ENCODE measurements around the gene COL23A1. TPM values are rescaled to one million over a fixed set of nuclear protein-coding genes. Genes with fewer than 3 reads are reported as not detected.

COL23A1 gene
- total RNA-seq, 2 donors from 2014 or later = 1.5 to 2.5 TPM

GRCh38 chr5:178530526-178530925 lies 59.7 kb downstream of the COL23A1 start:
- no peaks in the 10 kb centered on the region for H3K4me1 ChIP-seq (ENCODE audit: control insufficient read depth in 1 of 2, low read depth in 2 of 2)
- H3K9me3 ChIP-seq = no peaks in the 10 kb centered on the region
- H3K36me3 ChIP-seq = no peaks in the 10 kb centered on the region
- no peak for ATAC-seq (ENCODE audit: insufficient number of reproducible peaks, low FRiP score, low read depth)
- TF ChIP-seq CTCF (IDR thresholded peaks at IDR 0.05) = no peak
- H3K27me3 ChIP-seq (replicated peaks; ENCODE audit: insufficient read depth) = no peaks in the 10 kb centered on the region
- no peak overlapping the region for H3K4me3 ChIP-seq
- H3K27ac ChIP-seq = no peak overlapping the region
- DNase-seq (ENCODE audit: low spot score) = no peak

DNA sequence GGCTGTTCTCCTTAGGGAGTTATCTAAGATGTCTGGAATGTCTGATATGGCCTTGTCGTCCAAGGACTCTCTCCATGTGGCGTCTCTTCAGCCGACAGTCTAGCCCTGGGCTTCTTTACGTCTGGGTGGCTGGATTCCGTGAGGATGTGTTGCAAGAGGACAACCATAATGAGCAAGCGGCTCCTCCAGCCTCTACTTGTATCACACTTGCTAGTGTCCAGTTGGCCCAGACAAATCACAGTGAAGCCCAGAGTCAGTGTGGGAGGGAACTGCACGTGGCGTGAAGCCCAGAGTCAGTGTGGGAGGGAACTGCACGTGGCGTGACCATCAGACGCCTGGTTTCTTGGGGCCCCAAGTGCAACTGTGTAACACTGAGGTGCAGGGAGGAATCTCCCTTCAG lies 61.1 kb downstream of the COL23A1 start:
- Histone ChIP-seq H3K36me3 (no peaks in the 10 kb centered on the region), H3K27me3 (replicated peaks; ENCODE audit: insufficient read depth) (no peaks in the 10 kb centered on the region), H3K27ac (no peak overlapping the region), H3K9me3 (no peaks in the 10 kb centered on the region), H3K4me1 (ENCODE audit: control insufficient read depth in 1 of 2, low read depth in 2 of 2) (no peaks in the 10 kb centered on the region), H3K4me3 (no peak overlapping the region)
- DNase-seq (ENCODE audit: low spot score) (no peak), ATAC-seq (ENCODE audit: insufficient number of reproducible peaks, low FRiP score, low read depth) (no peak)
- TF ChIP-seq CTCF (IDR thresholded peaks at IDR 0.05) = no peak

DNA sequence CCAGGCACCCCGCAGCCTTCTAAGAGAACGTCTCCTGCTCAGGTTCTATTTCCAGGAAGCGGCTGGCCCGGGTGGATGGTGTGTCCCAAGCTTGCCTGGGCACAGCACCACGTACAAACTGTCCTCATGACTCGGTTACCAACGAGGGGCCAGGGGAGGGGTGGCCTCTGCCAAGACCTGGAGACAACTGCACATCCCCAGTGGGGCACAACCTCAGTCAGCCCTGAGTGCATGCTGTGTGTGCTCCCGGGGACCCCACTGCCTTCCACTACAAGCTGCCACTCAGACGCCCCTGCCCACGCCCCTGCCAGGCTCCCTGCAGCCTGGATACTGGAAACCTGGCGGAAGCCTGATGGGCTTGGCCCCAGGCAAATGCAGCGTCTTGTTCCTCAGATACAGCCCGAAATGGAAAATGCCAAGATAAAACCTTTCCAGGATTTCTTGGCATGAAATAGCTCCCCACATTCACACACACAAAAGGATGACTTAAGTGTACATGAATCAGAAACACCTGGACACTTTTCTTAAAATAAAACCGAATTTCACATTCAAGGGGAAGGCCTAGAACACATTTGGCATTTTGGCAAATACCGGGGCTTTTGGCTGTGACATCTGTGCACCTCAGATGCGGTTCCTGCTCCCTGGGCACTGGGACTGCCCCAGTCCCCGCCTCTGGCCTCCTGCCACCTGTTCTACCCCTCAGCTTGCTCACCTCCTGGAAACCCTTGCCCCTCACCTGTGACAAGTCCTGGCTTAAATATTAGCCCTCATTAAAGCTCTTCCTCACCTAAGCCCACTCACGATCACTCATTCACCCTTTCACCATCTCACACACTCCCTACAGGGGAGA lies 62.5 kb downstream of the COL23A1 start:
- no peaks in the 10 kb centered on the region for H3K9me3 ChIP-seq
- ATAC-seq (ENCODE audit: insufficient number of reproducible peaks, low FRiP score, low read depth) (no peak), DNase-seq (ENCODE audit: low spot score) (no peak)
- H3K36me3 ChIP-seq = no peaks in the 10 kb centered on the region
- TF ChIP-seq CTCF (IDR thresholded peaks at IDR 0.05) = no peak
- H3K4me3 ChIP-seq = no peak overlapping the region
- H3K27me3 ChIP-seq (replicated peaks; ENCODE audit: insufficient read depth) = no peaks in the 10 kb centered on the region
- no peak overlapping the region for H3K27ac ChIP-seq
- H3K4me1 ChIP-seq (ENCODE audit: control insufficient read depth in 1 of 2, low read depth in 2 of 2) = no peaks in the 10 kb centered on the region

DNA sequence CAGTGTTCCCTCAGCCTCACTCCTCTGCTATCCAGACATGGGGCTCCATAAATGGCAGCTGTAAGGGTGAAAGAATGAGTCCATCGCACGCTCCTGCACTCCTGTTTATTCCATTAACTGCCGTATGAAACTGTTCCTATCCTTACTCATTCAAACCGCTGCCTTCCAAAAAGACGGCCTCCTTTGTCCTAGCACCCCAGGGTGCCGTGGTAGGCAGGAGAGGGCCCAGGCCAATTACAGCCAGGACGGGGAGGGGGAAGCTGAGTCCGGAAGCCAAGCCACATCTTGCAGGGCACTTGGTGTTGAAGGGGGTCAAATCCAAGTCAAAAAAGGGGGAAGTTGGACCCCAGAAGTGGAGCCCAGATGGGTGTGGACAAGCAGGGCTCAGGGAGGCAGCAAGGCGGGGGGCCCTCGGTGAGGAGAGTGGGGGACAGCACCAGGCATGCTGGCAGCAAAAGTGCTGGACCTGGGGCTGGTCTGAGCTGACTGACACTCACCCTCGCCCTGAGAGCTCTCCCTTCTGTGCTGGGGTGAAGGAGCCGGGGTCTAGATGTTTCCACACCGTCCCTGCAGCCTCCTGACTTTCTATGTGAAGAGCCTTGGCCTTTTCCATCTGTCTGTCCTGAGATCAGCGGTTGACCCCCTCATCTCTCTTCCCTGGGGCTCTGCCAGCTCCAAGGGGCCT lies 63.3 kb downstream of the COL23A1 start:
- H3K27me3 ChIP-seq (replicated peaks; ENCODE audit: insufficient read depth) = no peaks in the 10 kb centered on the region

More for the DNA sequence above, 63.3 kb downstream of the COL23A1 start:
- H3K9me3 ChIP-seq = no peaks in the 10 kb centered on the region
- ATAC-seq (ENCODE audit: insufficient number of reproducible peaks, low FRiP score, low read depth) (no peak), DNase-seq (ENCODE audit: low spot score) (no peak)
- H3K36me3 ChIP-seq = no peaks in the 10 kb centered on the region
- TF ChIP-seq CTCF (IDR thresholded peaks at IDR 0.05) = no peak
- H3K4me3 ChIP-seq = no peak overlapping the region
- H3K27ac ChIP-seq = no peak overlapping the region
- H3K4me1 ChIP-seq (ENCODE audit: control insufficient read depth in 1 of 2, low read depth in 2 of 2) = no peaks in the 10 kb centered on the region

Data from thoracic aorta (tissue), 2 donors.